DND-41 (cell line): Measurements from ENCODE around the gene MUC22.

ENCODE experiments used
- ATAC-seq: fragments of 200-7000 bp; cut with Tn5 transposase; 3 replicates; pipeline ENCODE4 v1.9.1; 2021; ENCODE audit warnings: low read depth; ENCODE audit not compliant: insufficient read depth
- DNase-seq: peaks from one replicate; pipeline ENCODE4 v3.0.0-alpha.2; 2020
- H2AFZ ChIP-seq: 2 replicates; pipeline ENCODE4 v1.6.0; 2012; ENCODE audit warnings: low read depth, low read length
- H3K27ac ChIP-seq: 2 replicates; pipeline ENCODE4 v1.5.1; 2012; ENCODE audit warnings: low read length, inconsistent platforms
- H3K27me3 ChIP-seq: fragments of 200-600 bp; sonication (generic); 2 replicates; pipeline ENCODE4 v1.6.0; 2012; ENCODE audit warnings: low read length, mild to moderate bottlenecking, inconsistent platforms; ENCODE audit not compliant: insufficient read depth, poor library complexity
- H3K36me3 ChIP-seq: 2 replicates; pipeline ENCODE4 v1.5.1; 2012; ENCODE audit warnings: low read length, inconsistent platforms; ENCODE audit not compliant: insufficient read depth
- H3K4me1 ChIP-seq: 2 replicates; pipeline ENCODE4 v1.5.1; 2012; ENCODE audit warnings: mild to moderate bottlenecking, low read length; ENCODE audit not compliant: insufficient read depth
- H3K4me2 ChIP-seq: 2 replicates; pipeline ENCODE4 v1.6.0; 2012; ENCODE audit warnings: mild to moderate bottlenecking, moderate library complexity, low read length, inconsistent platforms; ENCODE audit not compliant: insufficient read depth
- H3K4me3 ChIP-seq, 2 experiments: fragments of 200-600 bp in 1 of 2; shearing (Covaris generic) in 1 of 2; 2 replicates each; pipeline ENCODE4 v1.5.1; 2012 to 2016; ENCODE audit warnings: inconsistent platforms in 2 of 2, low read length in 2 of 2, mild to moderate bottlenecking in 2 of 2, low read depth in 1 of 2, moderate library complexity in 1 of 2
- H3K79me2 ChIP-seq: 2 replicates; pipeline ENCODE4 v1.6.0; 2012; ENCODE audit warnings: low read length, inconsistent platforms; ENCODE audit not compliant: insufficient read depth
- H3K9ac ChIP-seq: 2 replicates; pipeline ENCODE4 v1.6.0; 2012; ENCODE audit warnings: low read depth, mild to moderate bottlenecking, inconsistent platforms, low read length, moderate library complexity
- H3K9me3 ChIP-seq: 2 replicates; pipeline ENCODE4 v1.5.1; 2012; ENCODE audit warnings: low read length, moderate library complexity, mild to moderate bottlenecking, inconsistent platforms; ENCODE audit not compliant: insufficient read depth, severe bottlenecking
- H4K20me1 ChIP-seq: 2 replicates; pipeline ENCODE4 v1.6.0; 2012; ENCODE audit warnings: low read length; ENCODE audit not compliant: insufficient read depth
- EZH2 ChIP-seq: IDR thresholded peaks from 3 replicates; pipeline ENCODE4 v1.6.1; 2012; ENCODE audit warnings: borderline replicate concordance, low read depth, mild to moderate bottlenecking, moderate library complexity, low read length, inconsistent platforms; ENCODE audit not compliant: severe bottlenecking
- TF ChIP-seq, protein P1 (sequence below): IDR thresholded peaks from 2 replicates; pipeline ENCODE4 v1.5.1; 2012; ENCODE audit warnings: borderline replicate concordance, low read length, moderate library complexity, mild to moderate bottlenecking; ENCODE audit not compliant: poor library complexity, severe bottlenecking; ENCODE audit errors: extremely low read depth

Gene MUC22

DNA sequence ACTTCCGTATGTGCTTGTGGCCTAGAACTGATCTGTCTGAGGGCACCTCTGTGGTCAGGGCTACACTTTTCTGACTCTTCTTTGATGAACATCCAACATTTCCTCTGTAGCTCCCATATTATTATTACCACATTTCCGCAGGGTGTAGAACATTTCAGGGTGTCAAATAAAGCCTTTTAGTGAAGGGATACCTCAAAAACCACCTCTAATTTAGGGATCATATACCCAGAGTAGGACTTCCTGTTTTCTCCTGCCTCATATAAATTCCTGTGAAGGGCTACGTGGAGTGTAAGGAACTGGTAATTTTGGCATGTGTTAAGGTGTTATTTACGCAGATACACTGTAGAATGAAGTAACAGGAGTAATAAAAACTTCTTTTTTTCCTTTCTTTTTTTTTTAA lies 5.5 kb upstream of the MUC22 start:
- no peak for DNase-seq
- Histone ChIP-seq H3K4me3 (no peak overlapping the region), H3K79me2 (no peaks in the 10 kb centered on the region), H3K4me2 (no peak overlapping the region), H3K9ac (no peak overlapping the region), H3K27me3 (peaks cover 16% of the 10 kb centered on the region), H3K4me1 (no peaks in the 10 kb centered on the region), H3K27ac (no peak overlapping the region), H2AFZ (no peak overlapping the region), H3K36me3 (no peaks in the 10 kb centered on the region), H4K20me1 (no peaks in the 10 kb centered on the region; the same call in 1 of the 2 replicates), H3K9me3 (no peaks in the 10 kb centered on the region)
- no peak for ATAC-seq
- TF ChIP-seq EZH2 = no peak
- TF ChIP-seq, protein P1, sequence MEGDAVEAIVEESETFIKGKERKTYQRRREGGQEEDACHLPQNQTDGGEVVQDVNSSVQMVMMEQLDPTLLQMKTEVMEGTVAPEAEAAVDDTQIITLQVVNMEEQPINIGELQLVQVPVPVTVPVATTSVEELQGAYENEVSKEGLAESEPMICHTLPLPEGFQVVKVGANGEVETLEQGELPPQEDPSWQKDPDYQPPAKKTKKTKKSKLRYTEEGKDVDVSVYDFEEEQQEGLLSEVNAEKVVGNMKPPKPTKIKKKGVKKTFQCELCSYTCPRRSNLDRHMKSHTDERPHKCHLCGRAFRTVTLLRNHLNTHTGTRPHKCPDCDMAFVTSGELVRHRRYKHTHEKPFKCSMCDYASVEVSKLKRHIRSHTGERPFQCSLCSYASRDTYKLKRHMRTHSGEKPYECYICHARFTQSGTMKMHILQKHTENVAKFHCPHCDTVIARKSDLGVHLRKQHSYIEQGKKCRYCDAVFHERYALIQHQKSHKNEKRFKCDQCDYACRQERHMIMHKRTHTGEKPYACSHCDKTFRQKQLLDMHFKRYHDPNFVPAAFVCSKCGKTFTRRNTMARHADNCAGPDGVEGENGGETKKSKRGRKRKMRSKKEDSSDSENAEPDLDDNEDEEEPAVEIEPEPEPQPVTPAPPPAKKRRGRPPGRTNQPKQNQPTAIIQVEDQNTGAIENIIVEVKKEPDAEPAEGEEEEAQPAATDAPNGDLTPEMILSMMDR = no peak

DNA sequence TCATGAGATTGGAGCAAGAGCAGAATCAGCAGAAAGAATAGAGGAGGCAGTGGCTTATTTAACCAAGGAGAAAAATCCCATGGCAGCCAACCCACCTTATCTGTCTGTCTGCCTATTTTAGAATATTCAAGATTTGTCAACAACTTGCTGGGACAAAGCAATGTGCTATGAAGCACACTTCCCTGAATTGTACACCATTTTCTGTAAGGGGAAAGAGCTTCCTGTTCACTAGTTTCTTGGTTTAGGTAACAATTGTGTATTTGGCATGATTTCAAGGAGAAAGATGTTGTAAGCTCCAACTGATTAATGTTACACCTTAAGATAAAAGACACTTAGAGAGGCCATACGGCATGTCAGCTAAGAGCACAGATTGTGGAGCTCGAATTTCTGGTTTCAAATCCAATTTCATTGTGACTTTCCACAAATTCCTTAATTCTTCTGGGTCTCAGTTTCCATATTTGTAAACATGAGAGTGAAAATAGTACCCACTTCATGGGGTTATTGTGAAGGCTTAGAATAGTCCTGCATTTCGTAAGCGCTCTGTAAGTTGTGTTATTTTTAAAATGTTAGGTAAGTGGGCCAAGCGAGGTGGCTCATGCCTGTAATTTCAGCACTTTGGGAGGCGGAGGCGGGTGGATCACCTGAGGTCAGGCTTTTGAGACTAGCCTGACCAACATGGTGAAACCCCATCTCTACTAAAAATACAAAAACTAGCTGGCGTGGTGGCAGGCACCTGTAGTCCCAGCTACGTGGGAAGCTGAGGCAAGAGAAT lies 4.8 kb upstream of the MUC22 start:
- Histone ChIP-seq H3K9ac (no peak overlapping the region), H3K36me3 (no peaks in the 10 kb centered on the region), H3K27ac (no peak overlapping the region), H3K4me2 (no peak overlapping the region), H3K27me3 (peaks cover 21% of the 10 kb centered on the region), H3K79me2 (no peaks in the 10 kb centered on the region), H3K9me3 (no peaks in the 10 kb centered on the region), H2AFZ (no peak overlapping the region), H4K20me1 (no peaks in the 10 kb centered on the region; the same call in 1 of the 2 replicates), H3K4me1 (no peaks in the 10 kb centered on the region), H3K4me3 (no peak overlapping the region)
- DNase-seq (no peak), ATAC-seq (no peak)
- TF ChIP-seq, protein P1 = no peak
- no peak for TF ChIP-seq EZH2

DNA sequence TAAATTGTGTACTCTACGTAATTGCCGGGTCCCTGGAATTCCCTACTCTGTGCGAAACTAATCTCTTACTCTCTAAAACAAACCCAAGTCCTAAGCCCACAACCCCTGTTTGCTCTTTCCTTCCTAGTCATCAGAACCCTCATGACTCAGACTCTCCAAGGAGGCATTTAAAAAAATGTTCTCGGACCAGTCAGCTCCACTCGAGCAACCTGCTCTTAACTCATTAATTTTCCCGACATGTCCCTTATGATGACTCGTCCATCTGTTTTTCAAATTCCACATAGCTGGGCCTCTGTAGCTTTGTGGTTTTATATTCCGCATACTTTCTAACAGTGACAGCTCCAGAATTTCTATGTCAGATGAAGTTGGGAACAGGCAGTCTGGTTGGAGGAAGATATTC lies 2.6 kb upstream of the MUC22 start:
- no peak overlapping the region for H3K4me2 ChIP-seq
- no peak for DNase-seq

More for the DNA sequence above, 2.6 kb upstream of the MUC22 start:
- Histone ChIP-seq H3K79me2 (no peaks in the 10 kb centered on the region), H3K36me3 (no peaks in the 10 kb centered on the region), H3K4me3 (no peak overlapping the region), H4K20me1 (no peaks in the 10 kb centered on the region; the same call in 1 of the 2 replicates), H3K9me3 (no peaks in the 10 kb centered on the region), H3K27ac (no peak overlapping the region), H2AFZ (no peak overlapping the region), H3K27me3 (peaks cover 21% of the 10 kb centered on the region), H3K9ac (no peak overlapping the region), H3K4me1 (no peaks in the 10 kb centered on the region)
- no peak for ATAC-seq
- no peak for TF ChIP-seq EZH2
- TF ChIP-seq, protein P1 = no peak
